Nephron progenitor cell (in vitro differentiated cells): ENCODE data around the gene SENP1.

Experiments
- DNase-seq: peaks from one replicate; pipeline ENCODE4 v3.0.0; 2021
- H3K27ac Mint-ChIP-seq: 2 replicates; pipeline ENCODE4 v1.8.0; 2021; ENCODE audit warnings: mild to moderate bottlenecking, moderate library complexity, mixed read lengths
- H3K27me3 Mint-ChIP-seq: 2 replicates; pipeline ENCODE4 v1.8.0; 2021; ENCODE audit warnings: mild to moderate bottlenecking, low read depth, mixed read lengths; ENCODE audit not compliant: poor library complexity
- H3K36me3 Mint-ChIP-seq: 2 replicates; pipeline ENCODE4 v1.8.0; 2021; ENCODE audit warnings: low read depth, mixed read lengths
- H3K4me1 Mint-ChIP-seq: 2 replicates; pipeline ENCODE4 v1.8.0; 2021; ENCODE audit warnings: mixed read lengths
- H3K4me3 Mint-ChIP-seq: 2 replicates; pipeline ENCODE4 v1.8.0; 2021; ENCODE audit warnings: mild to moderate bottlenecking, moderate library complexity, mixed read lengths
- H3K9me3 Mint-ChIP-seq: 2 replicates; pipeline ENCODE4 v1.8.0; 2021; ENCODE audit warnings: mild to moderate bottlenecking, moderate library complexity, mixed read lengths
- CTCF ChIP-seq: fragments of 200-600 bp; sonication (generic); IDR thresholded peaks from 2 replicates; pipeline ENCODE4 v1.5.0; 2021; ENCODE audit warnings: antibody characterized with exemption

SENP1 gene

GRCh38 chr12:47995981-47996401 lies 109.9 kb downstream of the SENP1 start:
- Mint-ChIP-seq H3K27me3 (peaks cover 11% of the 10 kb centered on the region), H3K36me3 (peaks cover 95% of the 10 kb centered on the region), H3K4me3 (no peak overlapping the region), H3K9me3 (no peaks in the 10 kb centered on the region), H3K4me1 (peaks cover 39% of the 10 kb centered on the region), H3K27ac (no peak overlapping the region)
- DNase-seq: no peak
- no peak for TF ChIP-seq CTCF

GRCh38 chr12:47993491-47993890 lies 112.4 kb downstream of the SENP1 start:
- Mint-ChIP-seq H3K27ac (no peak overlapping the region), H3K27me3 (no peaks in the 10 kb centered on the region), H3K36me3 (peaks cover 96% of the 10 kb centered on the region), H3K9me3 (no peaks in the 10 kb centered on the region), H3K4me1 (peaks cover 39% of the 10 kb centered on the region), H3K4me3 (no peak overlapping the region)
- no peak for DNase-seq
- no peak for TF ChIP-seq CTCF
